HG02571 (cell line): ENCODE data around the gene TMEM98.
"Not testable (repeated sequence)": the region's sequence is repeated elsewhere in the genome, so short reads cannot be mapped to it uniquely, and the experiment has no call there.

ENCODE experiments used
- ATAC-seq: cut with Tn5 transposase; IDR thresholded peaks from one replicate; pipeline ENCODE4 v1.9.1; 2021; ENCODE audit warnings: mild to moderate bottlenecking, moderate library complexity; ENCODE audit not compliant: unreplicated experiment

TMEM98 gene

GRCh38 chr17:32927724-32928585, at the start of gene TMEM98:
Gene TMEM98 (plus strand): TSS chr17:32928153. CDS start chr17:32931529, 3,376 bp downstream.
- ATAC-seq, result no peak

GRCh38 chr17:32878211-32878610, 49.7 kb upstream of the TMEM98 start:
- ATAC-seq, result no peak

- no peak for ATAC-seq
Measured at GRCh38 chr17:32879134-32879533, 48.8 kb upstream of the TMEM98 start.

GRCh38 chr17:32880671-32881453, 47.1 kb upstream of the TMEM98 start:
- no peak for ATAC-seq

- ATAC-seq, result no peak
Measured at GRCh38 chr17:32882029-32882428, 45.9 kb upstream of the TMEM98 start.

GRCh38 chr17:32882734-32883133, 45.2 kb upstream of the TMEM98 start:
- ATAC-seq, result no peak

GRCh38 chr17:32886951-32887350, 41.0 kb upstream of the TMEM98 start:
- ATAC-seq, result not testable (repeated sequence)

- not testable (repeated sequence) for ATAC-seq
Measured at GRCh38 chr17:32887410-32887809, 40.5 kb upstream of the TMEM98 start.

GRCh38 chr17:32894245-32894644, 33.7 kb upstream of the TMEM98 start:
- ATAC-seq, result no peak

- ATAC-seq, result no peak
Measured at GRCh38 chr17:32896647-32897258, 31.2 kb upstream of the TMEM98 start.

GRCh38 chr17:32899236-32900013, 28.5 kb upstream of the TMEM98 start:
- ATAC-seq, result no peak

- no peak for ATAC-seq
Measured at GRCh38 chr17:32901743-32902142, 26.2 kb upstream of the TMEM98 start.

GRCh38 chr17:32903774-32904673, 23.9 kb upstream of the TMEM98 start:
- ATAC-seq, result no peak

GRCh38 chr17:32904891-32905290, 23.1 kb upstream of the TMEM98 start:
- no peak for ATAC-seq

GRCh38 chr17:32907583-32907982, 20.4 kb upstream of the TMEM98 start:
- ATAC-seq, result no peak

GRCh38 chr17:32909787-32910369, 18.1 kb upstream of the TMEM98 start:
- no peak for ATAC-seq

GRCh38 chr17:32910769-32911168, 17.2 kb upstream of the TMEM98 start:
- no peak for ATAC-seq

- ATAC-seq, result no peak
Measured at GRCh38 chr17:32912218-32912897, 15.6 kb upstream of the TMEM98 start.

- no peak for ATAC-seq
Measured at GRCh38 chr17:32913593-32913992, 14.4 kb upstream of the TMEM98 start.
